Esophagus squamous epithelium (tissue), 5 donors: Measurements from ENCODE around the gene PPM1M. TPM values are rescaled to one million over a fixed set of nuclear protein-coding genes. Genes with fewer than 3 reads are reported as not detected.
A peak's percentile ranks its signal among the peaks of the same experiment; 100 is the strongest.
"Not testable (repeated sequence)": the region's sequence is repeated elsewhere in the genome, so short reads cannot be mapped to it uniquely, and the experiment has no call there.

ENCODE experiments used
- DNase-seq: peaks from one replicate; lab custom pipeline; 2025; lab: John Stamatoyannopoulos, UW
- H3K27ac ChIP-seq, 4 donors: fragments of 200-600 bp; sonication (generic); one replicate each; pipeline ENCODE4 v1.5.1; 2016 to 2019; ENCODE audit warnings: mild to moderate bottlenecking in 1 of 4
- H3K27me3 ChIP-seq, 4 donors: fragments of 200-600 bp; sonication (generic); 1 replicate in 3 of 4; 2 replicates in 1 of 4; pipeline versions ENCODE4 v1.5.1 to v1.6.0; 2017 to 2021; ENCODE audit warnings: antibody characterized with exemption in 1 of 4
- H3K36me3 ChIP-seq, 3 donors: fragments of 200-600 bp; sonication (generic); one replicate each; pipeline ENCODE4 v1.5.1; 2016 to 2019
- H3K4me1 ChIP-seq, 3 donors: fragments of 200-600 bp; sonication (generic); one replicate each; pipeline ENCODE4 v1.5.1; 2017 to 2019
- H3K4me3 ChIP-seq, 4 donors: fragments of 200-600 bp; sonication (generic); 1 replicate in 3 of 4; 2 replicates in 1 of 4; pipeline ENCODE4 v1.5.1; 2016 to 2019; ENCODE audit warnings: mild to moderate bottlenecking in 2 of 4, moderate library complexity in 1 of 4
- H3K9me3 ChIP-seq, 3 donors: fragments of 200-600 bp; sonication (generic); one replicate each; pipeline ENCODE4 v1.5.1; 2016 to 2019
- CTCF ChIP-seq, 6 experiments: fragments of 450-650 bp in 4 of 6; fragments of 200-600 bp in 2 of 6; sonication (generic) in 2 of 6; IDR thresholded peaks; one replicate each; pipeline ENCODE4 v1.5.1; 2016 to 2019; ENCODE audit warnings: antibody characterized with exemption in 6 of 6, mild to moderate bottlenecking in 4 of 6, moderate library complexity in 4 of 6
- POLR2A ChIP-seq, 4 donors: fragments of 450-650 bp; IDR thresholded peaks; one replicate each; pipeline ENCODE4 v1.6.1; 2017; ENCODE audit warnings: antibody characterized with exemption in 4 of 4, mild to moderate bottlenecking in 4 of 4, moderate library complexity in 3 of 4
- WGBS, 2 donors: methylation state at CpG; one replicate each; pipeline ENCODE4 v1.1.5; 2018; 5-methylcytosine and 5-hydroxymethylcytosine counted together
- intact Hi-C: fragments of 100-400 bp; cut with DNase I; formaldehyde crosslinking; loops from one replicate; pipeline ENCODE4 v1.15.0; 2022
- total RNA-seq, 4 donors: library from RNA; depleted of rRNA; stranded (reverse); fragments of >200 nt; gene quantifications; one replicate each; pipeline ENCODE4 v1.1.0, GENCODE V29; 2016
- donor health status: DM: yes; HTN: yes; CAD: no.

The PPM1M gene
- total RNA-seq, 4 donors from 2014 or later: 3.2 to 25.6 (median 12.3) TPM

- H3K4me1 ChIP-seq: peaks cover 15 to 28% (median 16%) of the 10 kb centered on the region in 3 donors
- TF ChIP-seq POLR2A (IDR thresholded peaks at IDR 0.05) (no peak), CTCF (IDR thresholded peaks at IDR 0.05) (no peak)
- H3K9me3 ChIP-seq: no peaks in the 10 kb centered on the region
- peaks cover 0 to 13% (median 7%) of the 10 kb centered on the region in 3 donors for H3K36me3 ChIP-seq
- intact Hi-C loops: no loop called here
- H3K4me3 ChIP-seq: no peak overlapping the region
- no peaks in the 10 kb centered on the region for H3K27me3 ChIP-seq
- no peak for DNase-seq
- peak overlapping the region in 1 of 4 donors; percentile 39 for H3K27ac ChIP-seq
- WGBS, 2 donors: 67 to 75% methylated on average over 7 to 8 of the region's 8 CpGs
These were observed 36.6 kb downstream of the PPM1M start for GRCh38 chr3:52281981-52282801.

GRCh38 chr3:52283306-52283705 lies 37.7 kb downstream of the PPM1M start:
- H3K27ac ChIP-seq: no peak overlapping the region
- peaks cover 16 to 29% (median 16%) of the 10 kb centered on the region in 3 donors for H3K4me1 ChIP-seq

GRCh38 chr3:52284051-52284450 lies 38.5 kb downstream of the PPM1M start:
- intact Hi-C loops, H3K4me3 ChIP-seq, H3K9me3 ChIP-seq, DNase-seq, H3K27me3 ChIP-seq, H3K27ac ChIP-seq: not testable (repeated sequence)
- WGBS, 2 donors: 80 to 93% methylated on average over 2 to 4 of the region's 4 CpGs
- Histone ChIP-seq H3K4me1 (peaks cover 16 to 35% (median 23%) of the 10 kb centered on the region in 3 donors), H3K36me3 (peaks cover 0 to 13% (median 7%) of the 10 kb centered on the region in 3 donors)

More at GRCh38 chr3:52283306-52283705, 37.7 kb downstream of the PPM1M start:
- H3K9me3 ChIP-seq: no peaks in the 10 kb centered on the region
- WGBS, 2 donors: 38 to 71% methylated on average over 1 of the region's 1 CpG
- H3K36me3 ChIP-seq: peaks cover 0 to 13% (median 7%) of the 10 kb centered on the region in 3 donors
- TF ChIP-seq POLR2A (IDR thresholded peaks at IDR 0.05): no peak
- intact Hi-C loops: no loop called here
- no peak overlapping the region for H3K4me3 ChIP-seq
- DNase-seq: no peak
- H3K27me3 ChIP-seq: no peaks in the 10 kb centered on the region

- H3K4me3 ChIP-seq: peak overlapping the region; percentile 70 to 93 (median 82)
- peak overlapping the region; percentile 99 to 100 (median 100) for H3K27ac ChIP-seq
- no peaks in the 10 kb centered on the region for H3K9me3 ChIP-seq
- peaks cover 5 to 26% (median 15%) of the 10 kb centered on the region in 3 donors for H3K4me1 ChIP-seq
- 64 to 77% methylated on average over 8 of the region's 8 CpGs for WGBS, 2 donors
- DNase-seq: no peak
- peaks cover 0 to 29% (median 7%) of the 10 kb centered on the region in 3 donors for H3K36me3 ChIP-seq
- no peaks in the 10 kb centered on the region for H3K27me3 ChIP-seq
- no peak for TF ChIP-seq POLR2A (IDR thresholded peaks at IDR 0.05)
- no peak for TF ChIP-seq CTCF (IDR thresholded peaks at IDR 0.05)
- intact Hi-C loops: no loop called here
These were observed 41.2 kb downstream of the PPM1M start for GRCh38 chr3:52286777-52287110.

GRCh38 chr3:52288674-52289073 lies 43.1 kb downstream of the PPM1M start:
- no peak for DNase-seq
- Histone ChIP-seq H3K4me3 (peak overlapping the region; percentile 70 to 93 (median 82)), H3K27ac (peak overlapping the region; percentile 99 to 100 (median 100)), H3K4me1 (peaks cover 5 to 26% (median 15%) of the 10 kb centered on the region in 3 donors), H3K9me3 (no peaks in the 10 kb centered on the region), H3K27me3 (no peaks in the 10 kb centered on the region), H3K36me3 (peaks cover 0 to 37% (median 10%) of the 10 kb centered on the region in 3 donors)
- TF ChIP-seq POLR2A (IDR thresholded peaks at IDR 0.05): no peak
- no peak for TF ChIP-seq CTCF (IDR thresholded peaks at IDR 0.05)
- WGBS, 2 donors: 92 to 98% methylated on average over 6 of the region's 6 CpGs
- intact Hi-C loops: no loop called here

GRCh38 chr3:52289338-52289746 lies 43.8 kb downstream of the PPM1M start:
- intact Hi-C loops: no loop called here
- no peak for DNase-seq
- peaks cover 0 to 44% (median 10%) of the 10 kb centered on the region in 3 donors for H3K36me3 ChIP-seq
- no peak for TF ChIP-seq POLR2A (IDR thresholded peaks at IDR 0.05)
- TF ChIP-seq CTCF (IDR thresholded peaks at IDR 0.05): no peak
- H3K27me3 ChIP-seq: no peaks in the 10 kb centered on the region
- no peak overlapping the region for H3K27ac ChIP-seq
- peaks cover 5 to 26% (median 15%) of the 10 kb centered on the region in 3 donors for H3K4me1 ChIP-seq
- no peak overlapping the region for H3K4me3 ChIP-seq
- 60% methylated on average over 1 of the region's 1 CpG; no CpG with 5 or more reads in 1 of the 2 donors for WGBS, 2 donors
- H3K9me3 ChIP-seq: no peaks in the 10 kb centered on the region
